Heart left ventricle (tissue), 16 donors: ENCODE results near the gene PCNA. TPM values are rescaled to one million over a fixed set of nuclear protein-coding genes. Genes with fewer than 3 reads are reported as not detected.

ENCODE experiments used
- ATAC-seq, 4 donors: fragments of 200-7000 bp; cut with Tn5 transposase; one replicate each; pipeline ENCODE4 v1.9.1; 2020 to 2022; ENCODE audit warnings: moderate library complexity in 4 of 4, mild to moderate bottlenecking in 3 of 4, moderate number of reproducible peaks in 1 of 4
- DNase-seq, 5 donors: peaks; one replicate each; pipeline ENCODE4 v3.0.0-alpha.2; 2020
- H3K27ac ChIP-seq, 12 donors: fragments of 200-600 bp; sonication (generic) in 4 of 12; one replicate each; pipeline versions ENCODE4 v1.5.0 to v1.8.0; 2016 to 2022; ENCODE audit warnings: mild to moderate bottlenecking in 2 of 12
- H3K27me3 ChIP-seq, 9 donors: fragments of 200-600 bp; sonication (generic) in 2 of 9; one replicate each; pipeline versions ENCODE4 v1.5.1 to v1.8.0; 2016 to 2022; ENCODE audit warnings: mild to moderate bottlenecking in 3 of 9
- H3K36me3 ChIP-seq, 9 donors: fragments of 200-600 bp; sonication (generic) in 2 of 9; one replicate each; pipeline versions ENCODE4 v1.5.0 to v1.8.0; 2018 to 2022; ENCODE audit warnings: mild to moderate bottlenecking in 2 of 9
- H3K4me1 ChIP-seq, 12 donors: fragments of 200-600 bp; sonication (generic) in 4 of 12; one replicate each; pipeline versions ENCODE4 v1.5.0 to v1.8.0; 2016 to 2022; ENCODE audit warnings: mild to moderate bottlenecking in 3 of 12
- H3K4me3 ChIP-seq, 12 donors: fragments of 200-600 bp; sonication (generic) in 4 of 12; one replicate each; pipeline versions ENCODE4 v1.5.0 to v1.8.0; 2017 to 2022; ENCODE audit warnings: mild to moderate bottlenecking in 9 of 12, moderate library complexity in 4 of 12
- H3K9me3 ChIP-seq, 12 donors: fragments of 200-600 bp; sonication (generic) in 4 of 12; one replicate each; pipeline versions ENCODE4 v1.5.0 to v1.8.0; 2016 to 2022; ENCODE audit warnings: mild to moderate bottlenecking in 1 of 12
- POLR2A ChIP-seq, 2 donors: fragments of 450-650 bp; IDR thresholded peaks; one replicate each; pipeline ENCODE4 v1.6.1; 2017; ENCODE audit warnings: antibody characterized with exemption in 2 of 2, mild to moderate bottlenecking in 2 of 2, moderate library complexity in 2 of 2
- WGBS, 4 donors: extraction: QIAGEN DNeasy Blood & Tissue Kit in 2 of 4; methylation state at CpG; one replicate each; pipeline versions ENCODE4 v1.1.5 to v1.1.7; 2013 to 2018; 5-methylcytosine and 5-hydroxymethylcytosine counted together
- intact Hi-C, 10 donors: fragments of 100-400 bp; cut with DNase I; formaldehyde crosslinking; loops; one replicate each; pipeline versions ENCODE4 v1.11.1 to v1.14.2; 2022
- polyA plus RNA-seq, 2 donors: library from polyadenylated mRNA; stranded (reverse); fragments of 200-250 nt; gene quantifications; one replicate each; pipeline ENCODE4 v1.2.3, GENCODE V29; 2013
- total RNA-seq, 9 donors: library from RNA; depleted of rRNA in 2 of 9; stranded (reverse); fragments of >200 nt in 2 of 9; fragmentation: NEBNext Ultra II Directional in 3 of 9; extraction: Animal tissue kit (Norgen Biotek cat#: 25700) in 3 of 9; gene quantifications; one replicate each; pipeline versions ENCODE4 v1.1.0 to v1.2.4, GENCODE V29; 2016 to 2023
- TF ChIP-seq, protein P1 (sequence below), 12 donors: fragments of 200-600 bp; sonication (generic) in 4 of 12; IDR thresholded peaks; one replicate each; pipeline versions ENCODE4 v1.5.0 to v1.8.0; 2018 to 2022; ENCODE audit warnings: antibody characterized with exemption in 12 of 12, mild to moderate bottlenecking in 5 of 12
- donor health status: ischemic (EF 13 %, LVEDD 7.1; RV severe dilation, severe dysfunction).
- donor health status: healthy with polysubstance abuse.
- donor health status: DM: no; HTN: yes; CAD: no.
- donor health status: DM: no; HTN: no; CAD: no.
- donor health status: ischemic (EF 25% LVEDD 6.9; RV normal size, moderate dysfunction).
- donor health status: ischemic (EF 25% LVEDD 5.7; RV mildly dilated, moderate dysfunction).
- donor health status: healthy.
- donor health status: DM: yes; HTN: yes; CAD: no.
- donor health status: ischemic (EF 35%, LVEDD 5.7; RV mildly dilated, moderate dysfunction).
- donor health status: nonischemic (EF 11% LVEDD 7.7; RV severe dilation, severe dysfunction).
- donor health status: DM: yes; HTN: yes; CAD: no.
- donor health status: PGD.
- donor health status: ischemic (EF 29% LVEDD 5.4; RV normal size, mild dysfunction).
- donor health status: nonischemic (EF 23%, LVEDD 6.1; RV moderate dilation, normal function).

PCNA gene
- total and polyA plus RNA-seq, 11 donors = 18.7 to 52.7 (median 22.9) TPM

DNA sequence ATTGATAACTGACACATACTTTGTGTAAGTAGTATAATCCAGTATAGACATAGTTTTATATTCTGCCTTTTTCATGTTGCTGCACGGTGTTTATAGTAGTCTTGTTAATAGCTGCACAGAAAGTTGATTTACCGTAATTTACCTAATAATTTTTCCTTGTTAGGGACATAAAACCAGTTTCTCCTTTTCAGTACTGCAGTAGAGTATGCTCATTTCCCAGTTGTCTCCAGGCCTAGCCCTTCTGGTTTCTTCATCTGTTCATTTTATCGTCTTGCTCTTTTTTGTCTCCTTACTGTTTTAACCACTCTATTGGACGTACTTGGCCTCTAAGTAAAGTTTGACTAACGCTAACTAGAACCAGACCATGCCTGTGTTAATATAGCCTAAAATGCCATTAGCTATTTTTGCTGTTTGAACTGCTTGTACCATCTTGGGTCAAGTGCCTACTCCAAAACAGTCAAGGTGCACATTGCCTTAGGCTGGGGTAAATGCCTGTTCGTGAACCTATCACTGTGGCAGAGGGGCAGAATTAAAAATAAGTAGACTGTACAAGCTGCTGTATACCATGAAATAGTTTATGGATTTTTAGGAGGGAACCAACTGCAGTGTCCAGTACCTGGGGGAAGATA lies 41.9 kb upstream of the PCNA start:
- DNase-seq = no peak
- WGBS, 4 donors = 70 to 76% (median 72%) methylated on average over 6 of the region's 6 CpGs
- H3K4me1 ChIP-seq = peaks cover 0 to 86% (median 55%) of the 10 kb centered on the region in 12 donors
- no peaks in the 10 kb centered on the region for H3K27me3 ChIP-seq
- no peaks in the 10 kb centered on the region for H3K36me3 ChIP-seq
- peak overlapping the region in 8 of 12 donors; percentile 0 to 66 (median 36) for H3K27ac ChIP-seq
- ATAC-seq = peak; percentile 25 to 79 (median 68)
- no peaks in the 10 kb centered on the region for H3K9me3 ChIP-seq
- intact Hi-C loops = no loop called here
- H3K4me3 ChIP-seq = no peak overlapping the region
- TF ChIP-seq, protein P1, sequence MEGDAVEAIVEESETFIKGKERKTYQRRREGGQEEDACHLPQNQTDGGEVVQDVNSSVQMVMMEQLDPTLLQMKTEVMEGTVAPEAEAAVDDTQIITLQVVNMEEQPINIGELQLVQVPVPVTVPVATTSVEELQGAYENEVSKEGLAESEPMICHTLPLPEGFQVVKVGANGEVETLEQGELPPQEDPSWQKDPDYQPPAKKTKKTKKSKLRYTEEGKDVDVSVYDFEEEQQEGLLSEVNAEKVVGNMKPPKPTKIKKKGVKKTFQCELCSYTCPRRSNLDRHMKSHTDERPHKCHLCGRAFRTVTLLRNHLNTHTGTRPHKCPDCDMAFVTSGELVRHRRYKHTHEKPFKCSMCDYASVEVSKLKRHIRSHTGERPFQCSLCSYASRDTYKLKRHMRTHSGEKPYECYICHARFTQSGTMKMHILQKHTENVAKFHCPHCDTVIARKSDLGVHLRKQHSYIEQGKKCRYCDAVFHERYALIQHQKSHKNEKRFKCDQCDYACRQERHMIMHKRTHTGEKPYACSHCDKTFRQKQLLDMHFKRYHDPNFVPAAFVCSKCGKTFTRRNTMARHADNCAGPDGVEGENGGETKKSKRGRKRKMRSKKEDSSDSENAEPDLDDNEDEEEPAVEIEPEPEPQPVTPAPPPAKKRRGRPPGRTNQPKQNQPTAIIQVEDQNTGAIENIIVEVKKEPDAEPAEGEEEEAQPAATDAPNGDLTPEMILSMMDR (IDR thresholded peaks at IDR 0.05) = no peak
- no peak for TF ChIP-seq POLR2A (IDR thresholded peaks at IDR 0.05)

DNA sequence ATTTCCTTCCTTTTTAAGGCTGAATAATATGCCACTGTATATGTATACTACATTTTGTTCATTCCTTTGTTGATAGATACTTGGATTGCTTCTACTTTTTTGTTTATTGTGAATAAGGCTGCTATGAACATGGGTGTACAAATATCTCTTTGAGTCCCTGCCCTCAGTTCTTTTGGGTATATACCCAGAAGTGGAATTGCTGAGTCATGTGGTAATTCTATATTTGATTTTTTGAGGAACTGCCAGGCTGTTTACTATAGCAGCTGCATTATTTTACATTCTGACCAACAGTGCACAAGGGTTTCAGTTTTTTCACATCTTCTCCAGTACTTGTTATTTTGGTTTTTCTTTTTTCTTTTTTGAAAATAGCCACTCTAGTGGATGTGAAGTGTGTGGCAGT lies 41.1 kb upstream of the PCNA start:
- H3K4me1 ChIP-seq = peaks cover 0 to 86% (median 56%) of the 10 kb centered on the region in 12 donors
- H3K4me3 ChIP-seq = no peak overlapping the region
- intact Hi-C loops = no loop called here
- peak overlapping the region in 7 of 12 donors; percentile 0 to 66 (median 30) for H3K27ac ChIP-seq
- H3K36me3 ChIP-seq = no peaks in the 10 kb centered on the region
- H3K9me3 ChIP-seq = no peaks in the 10 kb centered on the region
- H3K27me3 ChIP-seq = no peaks in the 10 kb centered on the region
- no peak for DNase-seq
- TF ChIP-seq, protein P1 (IDR thresholded peaks at IDR 0.05) = no peak
- TF ChIP-seq POLR2A (IDR thresholded peaks at IDR 0.05) = no peak
- no peak for ATAC-seq

DNA sequence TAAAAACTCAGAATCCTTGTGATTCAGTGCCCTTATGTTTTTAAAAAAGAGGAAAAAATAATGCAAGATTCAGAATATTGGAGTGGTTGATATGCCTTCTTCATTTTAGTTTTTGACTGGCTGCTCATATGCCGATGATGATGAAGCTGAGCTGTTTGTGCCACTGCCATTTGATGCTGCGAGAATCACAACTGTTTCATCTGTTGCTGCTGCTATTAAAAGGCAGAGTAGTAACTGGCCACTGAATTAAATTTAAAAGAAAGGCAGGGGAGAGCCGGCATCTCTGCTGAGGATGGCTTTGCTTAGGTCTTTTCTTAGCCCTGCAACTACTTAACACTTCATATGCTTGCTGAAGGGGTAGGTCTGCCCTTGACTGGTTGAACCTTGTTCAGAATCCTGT lies 40.2 kb upstream of the PCNA start:
- H3K27ac ChIP-seq = peak overlapping the region in 5 of 12 donors; percentile 0 to 66 (median 21)
- ATAC-seq = peak in 1 of 4 donors; percentile 16

GRCh38 chr20:5156675-5157448 lies 37.1 kb upstream of the PCNA start:
- no peak for ATAC-seq
- WGBS, 4 donors = 48 to 55% (median 51%) methylated on average over 4 of the region's 4 CpGs
- peak overlapping the region in 3 of 12 donors; percentile 3 to 13 (median 6) for H3K27ac ChIP-seq

More for the DNA sequence above, 40.2 kb upstream of the PCNA start:
- peaks cover 0 to 86% (median 56%) of the 10 kb centered on the region in 12 donors for H3K4me1 ChIP-seq
- H3K36me3 ChIP-seq = no peaks in the 10 kb centered on the region
- TF ChIP-seq POLR2A (IDR thresholded peaks at IDR 0.05) = no peak
- TF ChIP-seq, protein P1 (IDR thresholded peaks at IDR 0.05) = no peak
- no peaks in the 10 kb centered on the region for H3K9me3 ChIP-seq
- intact Hi-C loops = no loop called here
- 44 to 50% (median 46%) methylated on average over 2 to 3 of the region's 3 CpGs for WGBS, 4 donors
- H3K27me3 ChIP-seq = no peaks in the 10 kb centered on the region
- no peak for DNase-seq
- H3K4me3 ChIP-seq = no peak overlapping the region

More at GRCh38 chr20:5156675-5157448, 37.1 kb upstream of the PCNA start:
- DNase-seq = no peak
- peaks cover 0 to 5% (median 0%) of the 10 kb centered on the region in 9 donors for H3K36me3 ChIP-seq
- TF ChIP-seq, protein P1 (IDR thresholded peaks at IDR 0.05) = no peak
- TF ChIP-seq POLR2A (IDR thresholded peaks at IDR 0.05) = no peak
- H3K4me3 ChIP-seq = no peak overlapping the region
- H3K27me3 ChIP-seq = no peaks in the 10 kb centered on the region
- peaks cover 0 to 89% (median 71%) of the 10 kb centered on the region in 12 donors for H3K4me1 ChIP-seq
- no peaks in the 10 kb centered on the region for H3K9me3 ChIP-seq
- intact Hi-C loops = no loop called here
